C4-2B (cell line): Measurements from ENCODE around the gene CDHR2.

ENCODE experiments used
- H3K27ac ChIP-seq: fragments of 450-650 bp; 2 replicates; pipeline ENCODE4 v1.5.1; 2017
- ZFX ChIP-seq: fragments of 450-650 bp; IDR thresholded peaks from 2 replicates; pipeline ENCODE4 v1.6.1; 2017
- TF ChIP-seq, protein P1 (sequence below): fragments of 450-650 bp; conservative IDR thresholded peaks from 2 replicates; pipeline ENCODE4 v1.5.1; 2017; ENCODE audit warnings: mild to moderate bottlenecking

The CDHR2 gene

DNA sequence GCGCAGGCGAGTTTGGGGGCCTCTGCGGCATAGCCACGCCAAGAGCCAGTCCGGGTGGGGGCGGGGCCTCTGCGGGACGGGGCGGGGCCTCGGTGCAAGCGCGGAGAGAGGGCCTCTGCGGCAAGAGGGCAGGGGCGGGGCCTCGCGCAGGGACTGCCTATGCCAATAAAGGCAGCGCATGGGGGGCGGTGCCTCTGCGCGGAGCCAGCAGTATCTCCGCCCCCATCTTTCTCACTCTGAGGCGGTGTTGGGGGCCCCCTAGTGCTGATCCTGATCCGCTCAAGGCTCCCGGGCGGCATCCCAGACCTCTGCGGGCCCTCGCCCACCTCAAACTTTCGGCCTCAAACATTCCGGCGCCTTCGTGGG, 70.0 kb downstream of the CDHR2 start:
- TF ChIP-seq, protein P1, sequence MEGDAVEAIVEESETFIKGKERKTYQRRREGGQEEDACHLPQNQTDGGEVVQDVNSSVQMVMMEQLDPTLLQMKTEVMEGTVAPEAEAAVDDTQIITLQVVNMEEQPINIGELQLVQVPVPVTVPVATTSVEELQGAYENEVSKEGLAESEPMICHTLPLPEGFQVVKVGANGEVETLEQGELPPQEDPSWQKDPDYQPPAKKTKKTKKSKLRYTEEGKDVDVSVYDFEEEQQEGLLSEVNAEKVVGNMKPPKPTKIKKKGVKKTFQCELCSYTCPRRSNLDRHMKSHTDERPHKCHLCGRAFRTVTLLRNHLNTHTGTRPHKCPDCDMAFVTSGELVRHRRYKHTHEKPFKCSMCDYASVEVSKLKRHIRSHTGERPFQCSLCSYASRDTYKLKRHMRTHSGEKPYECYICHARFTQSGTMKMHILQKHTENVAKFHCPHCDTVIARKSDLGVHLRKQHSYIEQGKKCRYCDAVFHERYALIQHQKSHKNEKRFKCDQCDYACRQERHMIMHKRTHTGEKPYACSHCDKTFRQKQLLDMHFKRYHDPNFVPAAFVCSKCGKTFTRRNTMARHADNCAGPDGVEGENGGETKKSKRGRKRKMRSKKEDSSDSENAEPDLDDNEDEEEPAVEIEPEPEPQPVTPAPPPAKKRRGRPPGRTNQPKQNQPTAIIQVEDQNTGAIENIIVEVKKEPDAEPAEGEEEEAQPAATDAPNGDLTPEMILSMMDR: no peak
- TF ChIP-seq ZFX: no peak
- H3K27ac ChIP-seq: no peak overlapping the region

DNA sequence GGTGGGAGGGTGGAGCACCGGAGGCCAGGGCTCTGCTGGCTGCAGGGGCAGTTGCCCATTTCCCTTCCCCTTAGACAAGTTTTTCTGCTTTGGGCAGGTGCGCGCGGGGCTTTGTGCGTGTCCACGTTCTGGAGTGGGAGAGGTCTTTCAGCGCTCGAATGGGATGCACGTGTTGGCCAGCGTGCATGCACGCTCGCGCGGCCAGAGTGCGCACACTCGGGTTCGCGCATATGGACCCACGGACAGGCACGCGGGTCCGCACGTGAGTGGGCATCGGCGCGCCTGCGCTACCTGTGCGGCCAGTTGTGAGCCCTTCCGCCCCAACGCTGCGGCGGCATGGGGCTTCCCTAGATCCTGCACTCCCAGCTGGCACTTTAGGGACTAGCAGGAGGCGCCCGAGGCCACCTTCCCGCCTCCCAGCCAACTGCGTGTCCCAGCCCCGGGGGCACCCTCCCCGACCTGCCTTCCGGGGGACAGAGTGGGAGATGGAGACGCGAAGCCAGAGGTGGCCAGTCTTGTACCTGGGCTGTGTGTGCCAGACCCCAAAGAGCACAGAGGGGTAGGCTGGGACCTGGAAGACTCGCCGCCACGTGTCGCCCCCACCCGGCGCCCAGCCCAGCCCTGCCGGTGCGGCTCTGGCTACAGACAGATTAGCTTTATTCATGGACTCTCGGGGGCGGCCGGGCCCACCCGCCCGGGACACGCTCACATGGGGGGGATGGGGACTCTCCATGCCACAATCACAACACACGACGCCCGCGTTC, 70.6 kb downstream of the CDHR2 start:
- TF ChIP-seq, protein P1: no peak
- no peak for TF ChIP-seq ZFX
- no peak overlapping the region for H3K27ac ChIP-seq

DNA sequence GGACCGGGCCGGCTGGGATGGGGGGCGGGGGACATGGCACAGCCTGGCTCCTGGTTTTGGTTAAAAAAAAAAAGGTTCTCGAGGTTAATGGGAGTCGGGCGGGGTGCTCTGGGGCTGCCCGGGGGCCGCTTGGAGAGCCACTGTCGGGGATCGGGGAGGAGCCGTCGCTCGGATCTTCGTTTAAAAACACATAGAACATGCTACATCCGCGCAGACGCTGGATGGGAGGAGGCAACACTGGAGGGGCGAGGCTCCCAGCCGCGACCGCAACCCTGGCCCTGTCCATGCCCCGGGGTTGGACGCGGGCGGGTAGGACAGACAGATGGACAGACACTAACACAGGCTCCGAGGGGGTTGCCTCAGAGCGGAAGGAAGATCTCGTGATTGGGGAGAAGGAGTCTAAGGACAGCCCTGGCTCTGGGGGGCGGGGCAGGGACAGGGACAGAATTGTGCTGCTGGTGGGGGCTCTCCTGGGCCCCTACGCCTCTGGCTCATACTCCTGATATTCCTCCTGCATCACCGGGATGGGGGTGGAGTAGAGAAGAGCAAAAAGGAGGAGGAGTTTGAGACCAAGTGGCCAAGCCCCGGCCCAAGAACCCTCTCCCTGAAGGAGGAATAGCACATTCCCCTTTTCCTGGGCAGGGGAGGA, 71.3 kb downstream of the CDHR2 start:
- H3K27ac ChIP-seq: no peak overlapping the region
- TF ChIP-seq, protein P1: no peak
- TF ChIP-seq ZFX: no peak

DNA sequence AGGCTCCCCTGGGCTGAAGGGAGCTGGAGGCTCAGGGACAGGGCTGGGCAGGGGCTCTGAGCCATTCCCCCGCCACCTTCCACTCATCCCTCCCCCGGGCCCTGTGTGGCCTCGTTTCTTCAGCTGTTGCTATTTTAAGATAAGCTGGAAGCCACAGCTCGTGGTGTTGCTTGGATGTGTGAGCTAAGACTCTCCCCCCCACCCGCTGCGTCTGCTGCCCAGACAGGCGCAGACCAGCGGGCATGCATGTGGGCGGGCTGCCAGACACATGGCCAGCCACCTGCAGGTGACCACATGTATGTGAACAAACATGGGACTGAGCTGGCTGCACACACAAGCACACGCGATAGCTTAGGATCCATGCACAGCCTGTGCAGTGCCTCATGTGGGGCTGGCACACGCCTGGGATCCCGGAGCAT, 72.5 kb downstream of the CDHR2 start:
- no peak overlapping the region for H3K27ac ChIP-seq
- TF ChIP-seq ZFX: no peak
- TF ChIP-seq, protein P1: no peak

DNA sequence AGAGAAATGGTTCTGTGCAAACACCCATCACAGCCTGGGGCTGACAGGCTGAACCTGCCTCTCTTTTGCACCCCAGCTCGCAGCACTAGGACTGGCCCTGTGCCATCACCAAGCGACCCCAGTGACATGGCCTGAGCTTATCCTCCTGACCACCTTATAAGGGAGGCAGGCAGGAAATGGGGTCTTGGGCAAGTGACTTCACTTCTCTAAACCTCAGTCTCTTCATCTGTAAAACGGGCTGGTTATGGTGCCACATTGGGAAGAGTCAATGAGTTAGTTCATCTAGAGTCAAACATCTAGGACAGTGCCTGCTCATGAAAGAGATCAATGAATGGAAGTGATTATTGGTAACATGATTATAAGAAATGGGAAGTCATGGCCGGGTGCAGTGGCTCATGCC, 75.0 kb downstream of the CDHR2 start:
- TF ChIP-seq, protein P1: no peak
- TF ChIP-seq ZFX: no peak

DNA sequence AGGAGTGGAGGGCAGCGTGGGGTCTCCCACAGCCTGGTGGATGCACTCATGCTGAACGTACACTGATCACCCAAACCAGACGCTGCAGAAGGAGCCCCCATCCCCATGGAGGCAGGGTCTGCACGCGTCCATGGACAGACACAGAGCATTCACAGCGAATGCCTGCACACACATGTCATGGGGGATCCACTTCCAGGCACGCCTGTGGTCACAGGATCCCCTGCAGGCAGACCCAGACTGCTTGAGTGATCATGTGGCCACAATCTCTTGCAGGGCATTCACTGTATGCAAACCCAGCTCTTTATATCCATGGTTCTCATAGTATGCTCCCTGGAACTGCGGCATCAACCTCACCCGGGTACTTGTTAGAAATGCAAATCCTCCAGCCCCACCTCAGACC, 75.8 kb downstream of the CDHR2 start:
- no peak for TF ChIP-seq ZFX
- TF ChIP-seq, protein P1: no peak
- H3K27ac ChIP-seq: no peak overlapping the region

More for the DNA sequence above, 75.0 kb downstream of the CDHR2 start:
- H3K27ac ChIP-seq: no peak overlapping the region

DNA sequence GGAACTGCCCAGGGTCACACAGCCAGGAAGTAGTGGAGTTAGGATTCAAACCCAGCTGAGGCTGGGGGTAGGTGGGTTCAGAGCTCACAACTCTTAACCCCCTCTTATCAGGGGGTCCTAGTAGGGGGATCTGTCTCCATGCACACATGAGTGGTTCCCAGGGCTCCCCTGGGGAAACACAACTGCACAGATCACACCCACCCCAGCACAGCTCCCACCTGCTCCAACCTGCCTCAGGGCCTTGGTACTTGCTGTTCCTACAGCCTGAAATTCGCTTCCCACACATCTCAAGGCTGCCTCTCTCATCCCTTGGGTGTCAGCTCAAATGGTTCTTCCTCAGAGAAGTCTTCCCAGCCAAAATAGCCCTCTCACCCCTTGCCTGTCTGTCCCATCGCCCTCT, 76.4 kb downstream of the CDHR2 start:
- TF ChIP-seq, protein P1: no peak
- no peak for TF ChIP-seq ZFX
- H3K27ac ChIP-seq: no peak overlapping the region
